ENCODE measurements around the gene TAF9B. TPM values are rescaled to one million over a fixed set of nuclear protein-coding genes. Genes with fewer than 3 reads are reported as not detected.

The TAF9B gene
- total RNA-seq, 4 donors from 2014 or later = 2.6 to 13.2 (median 6.6) TPM

DNA sequence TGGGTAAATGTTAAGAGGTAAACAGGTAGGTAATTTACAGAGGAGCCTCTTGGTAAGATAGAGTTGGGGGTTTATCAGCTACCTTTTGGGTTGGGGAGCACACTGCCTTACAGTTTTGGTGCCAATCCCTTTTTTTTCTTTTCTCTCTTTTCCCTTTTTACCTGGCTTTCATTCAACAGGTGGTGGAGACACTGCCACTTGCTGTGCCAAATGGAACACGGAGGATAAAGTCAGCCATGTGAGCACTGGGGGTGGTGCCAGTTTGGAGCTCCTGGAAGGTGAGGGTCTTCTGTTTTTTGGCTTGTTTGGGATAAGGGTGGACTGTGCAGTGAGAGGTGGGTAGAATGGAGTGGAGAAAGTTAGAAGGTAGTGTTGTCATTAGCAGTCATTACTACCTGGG is 14.3 kb downstream of the TAF9B start:
- WGBS, 2 donors (ENCODE audit: low coverage in 1 of 2) = 64% methylated on average over 1 of the region's 1 CpG; no CpG with 5 or more reads in 1 of the 2 donors
- H3K36me3 ChIP-seq = peaks cover 0 to 9% (median 1%) of the 10 kb centered on the region in 4 donors
- DNase-seq = no peak
- H3K9me3 ChIP-seq = no peaks in the 10 kb centered on the region
- no peak overlapping the region for H3K27ac ChIP-seq
- H3K4me1 ChIP-seq = no peaks in the 10 kb centered on the region
- no peak overlapping the region for H3K4me3 ChIP-seq
- intact Hi-C loops (cut with DNase I; ENCODE audit: low total_unique reads) = no loop called here
- no peak for TF ChIP-seq EP300 (IDR thresholded peaks at IDR 0.05; ENCODE audit: low read depth)
- TF ChIP-seq POLR2AphosphoS5 (IDR thresholded peaks at IDR 0.05) = no peak
- TF ChIP-seq POLR2A (IDR thresholded peaks at IDR 0.05) = no peak
- no peak for TF ChIP-seq CTCF (IDR thresholded peaks at IDR 0.05)
- no peaks in the 10 kb centered on the region for H3K27me3 ChIP-seq
- in situ Hi-C loops (cut with MboI; ENCODE audit: low pct_ligation_motif_present in 1 of 4, low pct_unique_long_range_greater_than_20kb in 1 of 4, low sequenced_read_pairs in 3 of 4) = no loop called here

GRCh38 chrX:78124307-78124706 is 15.1 kb downstream of the TAF9B start:
- no peak for DNase-seq
- Histone ChIP-seq H3K27ac (no peak overlapping the region), H3K36me3 (peaks cover 0 to 9% (median 1%) of the 10 kb centered on the region in 4 donors), H3K9me3 (no peaks in the 10 kb centered on the region), H3K27me3 (no peaks in the 10 kb centered on the region), H3K4me3 (no peak overlapping the region), H3K4me1 (no peaks in the 10 kb centered on the region)
- TF ChIP-seq POLR2AphosphoS5 (IDR thresholded peaks at IDR 0.05) (no peak), EP300 (IDR thresholded peaks at IDR 0.05; ENCODE audit: low read depth) (no peak), CTCF (IDR thresholded peaks at IDR 0.05) (no peak), POLR2A (IDR thresholded peaks at IDR 0.05) (no peak)
- intact Hi-C loops (cut with DNase I; ENCODE audit: low total_unique reads) (no loop called here), in situ Hi-C loops (cut with MboI; ENCODE audit: low pct_ligation_motif_present in 1 of 4, low pct_unique_long_range_greater_than_20kb in 1 of 4, low sequenced_read_pairs in 3 of 4) (loop anchor here in 1 of 4 donors (25.0 kb wide), 1 partner anchor 212 kb away; the partner anchor contains the start of gene ATP7A)
- 53 to 89% methylated on average over 1 to 2 of the region's 2 CpGs for WGBS, 2 donors (ENCODE audit: low coverage in 1 of 2)

GRCh38 chrX:78123190-78123589 is 16.3 kb downstream of the TAF9B start:
- Histone ChIP-seq H3K9me3 (no peaks in the 10 kb centered on the region), H3K4me3 (no peak overlapping the region), H3K36me3 (peaks cover 0 to 11% (median 1%) of the 10 kb centered on the region in 4 donors), H3K27ac (no peak overlapping the region), H3K27me3 (no peaks in the 10 kb centered on the region), H3K4me1 (no peaks in the 10 kb centered on the region)
- no peak for TF ChIP-seq EP300 (IDR thresholded peaks at IDR 0.05; ENCODE audit: low read depth)
- TF ChIP-seq POLR2AphosphoS5 (IDR thresholded peaks at IDR 0.05) = no peak
- DNase-seq = no peak
- intact Hi-C loops (cut with DNase I; ENCODE audit: low total_unique reads) (no loop called here), in situ Hi-C loops (cut with MboI; ENCODE audit: low pct_ligation_motif_present in 1 of 4, low pct_unique_long_range_greater_than_20kb in 1 of 4, low sequenced_read_pairs in 3 of 4) (loop anchor here in 1 of 4 donors (25.0 kb wide), 1 partner anchor 211 kb away; the partner anchor contains the start of gene ATP7A)

- no peak overlapping the region for H3K27ac ChIP-seq
- H3K4me1 ChIP-seq = no peaks in the 10 kb centered on the region
- DNase-seq = no peak
- in situ Hi-C loops (cut with MboI; ENCODE audit: low pct_ligation_motif_present in 1 of 4, low pct_unique_long_range_greater_than_20kb in 1 of 4, low sequenced_read_pairs in 3 of 4) (loop anchor here in 1 of 4 donors (25.0 kb wide), 1 partner anchor 207 kb away; the partner anchor contains the start of gene ATP7A), intact Hi-C loops (cut with DNase I; ENCODE audit: low total_unique reads) (no loop called here)
- no peaks in the 10 kb centered on the region for H3K27me3 ChIP-seq
- peaks cover 0 to 21% (median 2%) of the 10 kb centered on the region in 4 donors for H3K36me3 ChIP-seq
- 62% methylated on average over 9 of the region's 9 CpGs; no CpG with 5 or more reads in 1 of the 2 donors for WGBS, 2 donors (ENCODE audit: low coverage in 1 of 2)
- H3K4me3 ChIP-seq = no peak overlapping the region
- TF ChIP-seq CTCF (IDR thresholded peaks at IDR 0.05) (no peak), POLR2A (IDR thresholded peaks at IDR 0.05) (no peak), EP300 (IDR thresholded peaks at IDR 0.05; ENCODE audit: low read depth) (no peak), POLR2AphosphoS5 (IDR thresholded peaks at IDR 0.05) (no peak)
- no peaks in the 10 kb centered on the region for H3K9me3 ChIP-seq
Measured at GRCh38 chrX:78119521-78120227, 19.8 kb downstream of the TAF9B start.

Data from transverse colon (tissue), 4 donors.